Sigmoid colon (tissue), 7 donors: Measurements from ENCODE around the gene TRA2A. TPM values are rescaled to one million over a fixed set of nuclear protein-coding genes. Genes with fewer than 3 reads are reported as not detected.

ENCODE experiments used
- DNase-seq: peaks from one replicate; pipeline ENCODE4 v3.0.0-alpha.2; 2019
- H3K27ac ChIP-seq, 4 donors: fragments of 200-600 bp; sonication (generic); one replicate each; pipeline ENCODE4 v1.5.1; 2016 to 2019; ENCODE audit warnings: mild to moderate bottlenecking in 1 of 4
- H3K27me3 ChIP-seq, 3 donors: fragments of 200-600 bp; sonication (generic); one replicate each; pipeline ENCODE4 v1.5.1; 2019; ENCODE audit warnings: mild to moderate bottlenecking in 1 of 3
- H3K36me3 ChIP-seq, 4 donors: fragments of 200-600 bp; sonication (generic); one replicate each; pipeline ENCODE4 v1.5.1; 2016 to 2019
- H3K4me1 ChIP-seq, 4 donors: fragments of 200-600 bp; sonication (generic); one replicate each; pipeline ENCODE4 v1.5.1; 2017 to 2019
- H3K4me3 ChIP-seq, 4 donors: fragments of 200-600 bp; sonication (generic); one replicate each; pipeline ENCODE4 v1.5.1; 2017 to 2019; ENCODE audit warnings: mild to moderate bottlenecking in 2 of 4, moderate library complexity in 1 of 4
- H3K9me3 ChIP-seq, 4 donors: fragments of 200-600 bp in 3 of 4; sonication (generic) in 3 of 4; one replicate each; pipeline versions ENCODE4 v1.5.1 to v1.6.1; 2013 to 2019
- EP300 ChIP-seq, 4 donors: sonication (generic); formaldehyde crosslinking; IDR thresholded peaks; one replicate each; pipeline ENCODE4 v1.6.1; 2017; ENCODE audit warnings: antibody characterized with exemption in 4 of 4
- POLR2A ChIP-seq, 2 donors: fragments of 450-650 bp; IDR thresholded peaks; one replicate each; pipeline ENCODE4 v1.6.1; 2016; ENCODE audit warnings: antibody characterized with exemption in 2 of 2, mild to moderate bottlenecking in 2 of 2, moderate library complexity in 2 of 2
- POLR2AphosphoS5 ChIP-seq, 4 donors: sonication (generic); formaldehyde crosslinking; IDR thresholded peaks; one replicate each; pipeline ENCODE4 v1.6.1; 2017; ENCODE audit warnings: antibody characterized with exemption in 4 of 4
- WGBS, 2 donors: extraction: QIAGEN DNeasy Blood & Tissue Kit; methylation state at CpG; one replicate each; pipeline ENCODE4 v1.1.7; 2013; 5-methylcytosine and 5-hydroxymethylcytosine counted together
- intact Hi-C: fragments of 100-400 bp; cut with DNase I; formaldehyde crosslinking; loops from one replicate; pipeline ENCODE4 v1.15.1; 2023
- polyA plus RNA-seq, 3 donors: library from polyadenylated mRNA; stranded (reverse); fragments of 200-250 nt; gene quantifications; one replicate each; pipeline ENCODE4 v1.2.3, GENCODE V29; 2013
- small RNA-seq, 3 donors: library from RNA; depleted of rRNA; stranded (forward); fragments of <200 nt; gene quantifications; one replicate each; pipeline ENCODE3, GENCODE V24; 2016
- total RNA-seq, 4 donors: library from RNA; depleted of rRNA; stranded (reverse); fragments of >200 nt; gene quantifications; one replicate each; pipeline ENCODE4 v1.1.0, GENCODE V29; 2016
- TF ChIP-seq, protein P1 (sequence below), 4 experiments: fragments of 450-650 bp in 3 of 4; fragments of 200-600 bp in 1 of 4; IDR thresholded peaks; one replicate each; pipeline ENCODE4 v1.5.1; 2016 to 2019; ENCODE audit warnings: antibody characterized with exemption in 4 of 4, mild to moderate bottlenecking in 3 of 4, moderate library complexity in 2 of 4
- donor health status: healthy with polysubstance abuse.
- donor health status: Bipolar disorder and iron deficiency.
- donor health status: healthy.

The TRA2A gene
- total and polyA plus RNA-seq, 7 donors: 34.2 to 84.5 (median 45.9) TPM

DNA sequence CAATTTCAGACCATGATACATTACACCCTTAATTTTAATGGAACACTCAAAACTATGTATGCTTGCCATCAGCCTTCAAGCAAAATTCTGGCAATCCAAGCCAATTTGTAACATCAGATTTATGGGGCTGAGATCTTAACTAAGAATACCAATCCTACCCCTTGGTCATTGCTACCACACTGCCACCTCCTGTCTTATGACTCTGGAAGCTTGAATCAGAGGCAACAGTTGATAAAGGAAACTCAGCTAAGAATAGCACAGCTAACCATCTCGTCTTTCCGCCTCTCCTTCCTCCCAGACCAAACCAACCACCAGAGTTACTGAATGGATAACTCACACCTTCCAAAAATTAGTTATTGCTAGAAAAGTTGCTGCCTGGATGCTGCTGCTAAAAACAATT is 68.9 kb downstream of the TRA2A start:
- no peaks in the 10 kb centered on the region for H3K9me3 ChIP-seq
- H3K4me1 ChIP-seq: peaks cover 0 to 5% (median 2%) of the 10 kb centered on the region in 4 donors
- intact Hi-C loops: no loop called here
- peaks cover 10 to 74% (median 26%) of the 10 kb centered on the region in 3 donors for H3K27me3 ChIP-seq
- TF ChIP-seq POLR2AphosphoS5 (IDR thresholded peaks at IDR 0.05): no peak
- TF ChIP-seq, protein P1, sequence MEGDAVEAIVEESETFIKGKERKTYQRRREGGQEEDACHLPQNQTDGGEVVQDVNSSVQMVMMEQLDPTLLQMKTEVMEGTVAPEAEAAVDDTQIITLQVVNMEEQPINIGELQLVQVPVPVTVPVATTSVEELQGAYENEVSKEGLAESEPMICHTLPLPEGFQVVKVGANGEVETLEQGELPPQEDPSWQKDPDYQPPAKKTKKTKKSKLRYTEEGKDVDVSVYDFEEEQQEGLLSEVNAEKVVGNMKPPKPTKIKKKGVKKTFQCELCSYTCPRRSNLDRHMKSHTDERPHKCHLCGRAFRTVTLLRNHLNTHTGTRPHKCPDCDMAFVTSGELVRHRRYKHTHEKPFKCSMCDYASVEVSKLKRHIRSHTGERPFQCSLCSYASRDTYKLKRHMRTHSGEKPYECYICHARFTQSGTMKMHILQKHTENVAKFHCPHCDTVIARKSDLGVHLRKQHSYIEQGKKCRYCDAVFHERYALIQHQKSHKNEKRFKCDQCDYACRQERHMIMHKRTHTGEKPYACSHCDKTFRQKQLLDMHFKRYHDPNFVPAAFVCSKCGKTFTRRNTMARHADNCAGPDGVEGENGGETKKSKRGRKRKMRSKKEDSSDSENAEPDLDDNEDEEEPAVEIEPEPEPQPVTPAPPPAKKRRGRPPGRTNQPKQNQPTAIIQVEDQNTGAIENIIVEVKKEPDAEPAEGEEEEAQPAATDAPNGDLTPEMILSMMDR (IDR thresholded peaks at IDR 0.05): no peak
- no peak for TF ChIP-seq POLR2A (IDR thresholded peaks at IDR 0.05)
- TF ChIP-seq EP300 (IDR thresholded peaks at IDR 0.05): no peak
- 25 to 27% methylated on average over 2 of the region's 2 CpGs for WGBS, 2 donors
- no peak for DNase-seq
- no peak overlapping the region for H3K4me3 ChIP-seq
- no peak overlapping the region for H3K27ac ChIP-seq
- no peaks in the 10 kb centered on the region for H3K36me3 ChIP-seq

- H3K9me3 ChIP-seq: no peaks in the 10 kb centered on the region
- H3K27ac ChIP-seq: no peak overlapping the region
- H3K36me3 ChIP-seq: no peaks in the 10 kb centered on the region
- WGBS, 2 donors: 86% methylated on average over 3 of the region's 3 CpGs
- TF ChIP-seq EP300 (IDR thresholded peaks at IDR 0.05) (no peak), POLR2AphosphoS5 (IDR thresholded peaks at IDR 0.05) (no peak), POLR2A (IDR thresholded peaks at IDR 0.05) (no peak)
- TF ChIP-seq, protein P1 (IDR thresholded peaks at IDR 0.05): no peak
- no peak overlapping the region for H3K4me3 ChIP-seq
- intact Hi-C loops: no loop called here
- H3K27me3 ChIP-seq: peaks cover 0 to 30% (median 0%) of the 10 kb centered on the region in 3 donors
- DNase-seq: no peak
- H3K4me1 ChIP-seq: no peaks in the 10 kb centered on the region
Observed at GRCh38 chr7:23458044-23458443, 73.7 kb downstream of the TRA2A start.

GRCh38 chr7:23456093-23456492 is 75.7 kb downstream of the TRA2A start:
- H3K27me3 ChIP-seq: peaks cover 0 to 17% (median 0%) of the 10 kb centered on the region in 3 donors
- no peak for DNase-seq
- no peaks in the 10 kb centered on the region for H3K4me1 ChIP-seq
- WGBS, 2 donors: 89 to 94% methylated on average over 3 of the region's 3 CpGs
- no peak overlapping the region for H3K27ac ChIP-seq
- TF ChIP-seq POLR2A (IDR thresholded peaks at IDR 0.05) (no peak), EP300 (IDR thresholded peaks at IDR 0.05) (no peak), POLR2AphosphoS5 (IDR thresholded peaks at IDR 0.05) (no peak)
- TF ChIP-seq, protein P1 (IDR thresholded peaks at IDR 0.05): no peak
- intact Hi-C loops: no loop called here
- no peaks in the 10 kb centered on the region for H3K36me3 ChIP-seq
- H3K9me3 ChIP-seq: no peaks in the 10 kb centered on the region
- H3K4me3 ChIP-seq: no peak overlapping the region

DNA sequence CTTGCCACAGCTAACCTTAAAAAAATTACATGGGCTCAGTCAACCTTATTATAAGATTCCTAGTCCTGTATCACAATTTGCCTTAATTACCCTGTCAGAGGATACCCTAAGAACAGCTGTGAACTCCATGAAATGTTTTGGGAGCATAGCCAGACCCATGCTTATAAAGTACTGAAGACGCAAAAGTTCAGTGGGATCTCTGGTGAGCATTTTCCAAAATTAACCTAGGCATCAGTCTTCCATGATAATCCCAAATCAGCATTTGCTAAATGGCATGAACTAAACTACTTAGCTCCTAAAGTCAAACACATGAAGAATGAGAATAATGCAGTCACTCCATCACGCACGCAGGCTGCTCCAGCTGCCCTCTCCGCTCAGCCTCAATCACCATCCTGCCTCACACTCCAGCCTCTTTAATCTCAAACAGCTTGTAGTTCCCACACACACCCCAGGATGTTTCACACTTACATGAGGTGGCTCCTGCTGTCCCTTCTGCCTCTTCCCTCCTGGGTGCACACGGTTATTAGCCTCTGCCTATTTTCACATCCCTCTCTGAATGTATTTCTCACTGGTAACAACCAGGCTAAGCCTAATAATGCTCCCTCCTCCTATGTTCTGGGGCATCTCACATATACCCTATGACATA is 76.8 kb downstream of the TRA2A start:
- Histone ChIP-seq H3K27me3 (peaks cover 0 to 8% (median 0%) of the 10 kb centered on the region in 3 donors), H3K4me1 (no peaks in the 10 kb centered on the region), H3K36me3 (no peaks in the 10 kb centered on the region), H3K27ac (no peak overlapping the region), H3K9me3 (no peaks in the 10 kb centered on the region), H3K4me3 (no peak overlapping the region)
- 81 to 90% methylated on average over 5 of the region's 5 CpGs for WGBS, 2 donors
- TF ChIP-seq, protein P1 (IDR thresholded peaks at IDR 0.05): no peak
- TF ChIP-seq EP300 (IDR thresholded peaks at IDR 0.05): no peak
- no peak for TF ChIP-seq POLR2AphosphoS5 (IDR thresholded peaks at IDR 0.05)
- TF ChIP-seq POLR2A (IDR thresholded peaks at IDR 0.05): no peak
- intact Hi-C loops: no loop called here
- DNase-seq: no peak

Small RNAs within 50 kb of the gene (small RNA-seq; reads per million reads assigned to genes)
- gene AC079780.1 (0 reads per million in 3 donors), gene RF00019 (0 reads per million in 3 donors)

Other genes starting within 250 kb of the TRA2A start
- gene MALSU1, start 232.6 kb downstream of the TRA2A start, total RNA-seq: 10 to 100 TPM; 38.5 to 94.0 (median 71.1) TPM
- gene MALSU1, start 232.6 kb downstream of the TRA2A start, polyA plus RNA-seq: 10 to 100 TPM; 32.4 to 47.4 (median 34.3) TPM
- 1 to 10 TPM in 3 of 4 donors, under 1 TPM in 1; under 0.01 to 1.9 (median 1.4) TPM for gene IGF2BP3, start 61.5 kb downstream of the TRA2A start, total RNA-seq
- 1 to 10 TPM in 1 of 3 donors, not detected in 2; 1.2 TPM for gene IGF2BP3, start 61.5 kb downstream of the TRA2A start, polyA plus RNA-seq
- 10 to 100 TPM; 11.1 to 25.0 (median 14.7) TPM for gene CCDC126, start 65.4 kb upstream of the TRA2A start, total RNA-seq
- gene CCDC126, start 65.4 kb upstream of the TRA2A start, polyA plus RNA-seq: 1 to 10 TPM; 5.0 to 5.8 (median 5.4) TPM
- 10 to 100 TPM in 3 of 4 donors, 1 to 10 TPM in 1; 9.4 to 16.3 (median 11.3) TPM for gene FAM221A, start 148.2 kb upstream of the TRA2A start, total RNA-seq
- 1 to 10 TPM; 8.0 to 9.0 (median 8.6) TPM for gene FAM221A, start 148.2 kb upstream of the TRA2A start, polyA plus RNA-seq
- gene STK31, start 178.2 kb upstream of the TRA2A start, total RNA-seq: under 1 TPM in 2 of 4 donors, not detected in 2; 0.16 to 0.54 TPM
- gene STK31, start 178.2 kb upstream of the TRA2A start, polyA plus RNA-seq: under 1 TPM in 1 of 3 donors, not detected in 2; 0.23 TPM